Endothelial cell of umbilical vein (primary cell): Measurements from ENCODE around the gene SFR1.

Experiments
- EZH2 ChIP-seq: IDR thresholded peaks from 2 replicates; pipeline ENCODE4 v1.6.1; 2012; ENCODE audit warnings: borderline replicate concordance, low read depth, mild to moderate bottlenecking, moderate library complexity, low read length, inconsistent platforms; ENCODE audit not compliant: severe bottlenecking
- POLR2A ChIP-seq: IDR thresholded peaks from 2 replicates; pipeline ENCODE4 v1.6.1; 2012; ENCODE audit warnings: low read depth, mild to moderate bottlenecking, control low read depth, low read length
- POLR2AphosphoS5 ChIP-seq: IDR thresholded peaks from 2 replicates; pipeline ENCODE4 v1.6.1; 2012; ENCODE audit warnings: low read depth, mild to moderate bottlenecking, control low read depth, low read length, moderate library complexity; ENCODE audit not compliant: insufficient read depth
- TF ChIP-seq, protein P1 (sequence below), 2 donors: IDR thresholded peaks; 1 replicate in 1 of 2; 2 replicates in 1 of 2; pipeline ENCODE4 v1.5.1; 2011; ENCODE audit warnings: low read length in 2 of 2, mild to moderate bottlenecking in 2 of 2, moderate library complexity in 2 of 2, control low read depth in 1 of 2, inconsistent platforms in 1 of 2, low read depth in 1 of 2; ENCODE audit not compliant: insufficient read depth in 1 of 2; ENCODE audit errors: extremely low read depth in 1 of 2
- TF ChIP-seq, protein P2 (sequence below): IDR thresholded peaks from 2 replicates; pipeline ENCODE4 v1.6.1; 2011; ENCODE audit not compliant: insufficient read depth, insufficient read length

DNA sequence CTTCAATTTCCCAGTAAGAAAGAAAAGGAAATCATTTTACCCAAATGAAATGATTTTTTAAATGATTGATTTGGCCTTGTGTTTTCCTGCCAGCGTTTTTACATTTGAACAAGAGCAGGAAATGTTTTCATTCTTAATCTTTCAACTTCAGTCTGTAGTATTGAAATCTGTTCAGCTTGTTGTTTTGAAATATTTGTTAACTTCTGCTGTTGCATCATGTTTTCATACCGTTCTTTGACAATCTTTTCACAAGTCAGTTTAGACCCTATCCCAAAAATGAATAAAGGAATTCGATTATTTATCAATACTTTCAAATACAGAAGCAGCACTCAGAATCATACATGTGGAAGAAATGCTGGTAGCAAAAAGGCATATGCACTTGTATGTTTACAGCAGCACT is 8.1 kb downstream of the SFR1 start:
- TF ChIP-seq, protein P1, sequence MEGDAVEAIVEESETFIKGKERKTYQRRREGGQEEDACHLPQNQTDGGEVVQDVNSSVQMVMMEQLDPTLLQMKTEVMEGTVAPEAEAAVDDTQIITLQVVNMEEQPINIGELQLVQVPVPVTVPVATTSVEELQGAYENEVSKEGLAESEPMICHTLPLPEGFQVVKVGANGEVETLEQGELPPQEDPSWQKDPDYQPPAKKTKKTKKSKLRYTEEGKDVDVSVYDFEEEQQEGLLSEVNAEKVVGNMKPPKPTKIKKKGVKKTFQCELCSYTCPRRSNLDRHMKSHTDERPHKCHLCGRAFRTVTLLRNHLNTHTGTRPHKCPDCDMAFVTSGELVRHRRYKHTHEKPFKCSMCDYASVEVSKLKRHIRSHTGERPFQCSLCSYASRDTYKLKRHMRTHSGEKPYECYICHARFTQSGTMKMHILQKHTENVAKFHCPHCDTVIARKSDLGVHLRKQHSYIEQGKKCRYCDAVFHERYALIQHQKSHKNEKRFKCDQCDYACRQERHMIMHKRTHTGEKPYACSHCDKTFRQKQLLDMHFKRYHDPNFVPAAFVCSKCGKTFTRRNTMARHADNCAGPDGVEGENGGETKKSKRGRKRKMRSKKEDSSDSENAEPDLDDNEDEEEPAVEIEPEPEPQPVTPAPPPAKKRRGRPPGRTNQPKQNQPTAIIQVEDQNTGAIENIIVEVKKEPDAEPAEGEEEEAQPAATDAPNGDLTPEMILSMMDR (IDR thresholded peaks at IDR 0.05; ENCODE audit: extremely low read depth in 1 of 2, insufficient read depth in 1 of 2, low read depth in 1 of 2, low read length in 2 of 2), result no peak
- TF ChIP-seq POLR2AphosphoS5 (no peak), EZH2 (no peak), POLR2A (no peak)
- TF ChIP-seq, protein P2, sequence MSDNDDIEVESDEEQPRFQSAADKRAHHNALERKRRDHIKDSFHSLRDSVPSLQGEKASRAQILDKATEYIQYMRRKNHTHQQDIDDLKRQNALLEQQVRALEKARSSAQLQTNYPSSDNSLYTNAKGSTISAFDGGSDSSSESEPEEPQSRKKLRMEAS, result no peak
